ENCODE measurements around the gene KRT5.
"Not testable (repeated sequence)": the region's sequence is repeated elsewhere in the genome, so short reads cannot be mapped to it uniquely, and the experiment has no call there.

KRT5 gene

DNA sequence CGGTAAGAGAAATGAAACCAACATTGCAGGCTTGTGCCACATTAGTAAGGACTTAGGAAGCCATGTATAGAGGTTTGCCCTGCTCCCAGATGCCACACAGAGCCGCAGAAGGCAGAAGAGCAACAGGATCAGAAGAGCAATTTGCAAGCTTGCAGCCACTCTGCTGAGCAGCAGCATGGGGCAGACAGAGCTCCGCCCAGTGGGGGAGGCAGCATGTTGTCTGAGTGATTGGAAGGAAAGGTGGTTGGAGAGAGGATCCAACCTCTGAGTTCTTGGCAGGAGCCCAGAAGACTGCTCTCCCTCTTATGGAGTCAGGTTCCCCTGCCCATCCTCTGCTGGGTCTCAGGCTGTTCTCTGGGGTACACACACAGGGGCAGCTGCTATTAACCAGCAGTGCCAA, 24.8 kb downstream of the KRT5 start:
- Histone ChIP-seq H3K9ac (ENCODE audit: low read depth in 1 of 2, low read length in 2 of 2) (no peak overlapping the region), H3K27me3 (ENCODE audit: control insufficient read depth in 1 of 2, insufficient read depth in 2 of 2, low read length in 2 of 2) (peaks cover 0 to 5% of the 10 kb centered on the region in 2 donors), H3K9me3 (ENCODE audit: control insufficient read depth in 1 of 2, low read length in 2 of 2) (no peaks in the 10 kb centered on the region), H3K27ac (ENCODE audit: low read depth, low read length) (no peak overlapping the region), H3K36me3 (ENCODE audit: control insufficient read depth in 1 of 2, insufficient read depth in 2 of 2, low read length in 2 of 2) (no peaks in the 10 kb centered on the region), H3K4me3 (ENCODE audit: low read depth in 1 of 2, low read length in 2 of 2) (no peak overlapping the region), H3K4me1 (ENCODE audit: control insufficient read depth in 1 of 2, insufficient read depth in 2 of 2, low read length in 2 of 2) (no peaks in the 10 kb centered on the region)

- H3K27ac ChIP-seq (ENCODE audit: low read depth, low read length), result no peak overlapping the region
- peaks cover 0 to 5% of the 10 kb centered on the region in 2 donors for H3K27me3 ChIP-seq (ENCODE audit: control insufficient read depth in 1 of 2, insufficient read depth in 2 of 2, low read length in 2 of 2)
- no peaks in the 10 kb centered on the region for H3K9me3 ChIP-seq (ENCODE audit: control insufficient read depth in 1 of 2, low read length in 2 of 2)
- no peaks in the 10 kb centered on the region for H3K36me3 ChIP-seq (ENCODE audit: control insufficient read depth in 1 of 2, insufficient read depth in 2 of 2, low read length in 2 of 2)
- H3K4me1 ChIP-seq (ENCODE audit: control insufficient read depth in 1 of 2, insufficient read depth in 2 of 2, low read length in 2 of 2), result no peaks in the 10 kb centered on the region
- no peak overlapping the region for H3K4me3 ChIP-seq (ENCODE audit: low read depth in 1 of 2, low read length in 2 of 2)
- no peak overlapping the region for H3K9ac ChIP-seq (ENCODE audit: low read depth in 1 of 2, low read length in 2 of 2)
Observed at GRCh38 chr12:52494518-52494917, 25.7 kb downstream of the KRT5 start.

DNA sequence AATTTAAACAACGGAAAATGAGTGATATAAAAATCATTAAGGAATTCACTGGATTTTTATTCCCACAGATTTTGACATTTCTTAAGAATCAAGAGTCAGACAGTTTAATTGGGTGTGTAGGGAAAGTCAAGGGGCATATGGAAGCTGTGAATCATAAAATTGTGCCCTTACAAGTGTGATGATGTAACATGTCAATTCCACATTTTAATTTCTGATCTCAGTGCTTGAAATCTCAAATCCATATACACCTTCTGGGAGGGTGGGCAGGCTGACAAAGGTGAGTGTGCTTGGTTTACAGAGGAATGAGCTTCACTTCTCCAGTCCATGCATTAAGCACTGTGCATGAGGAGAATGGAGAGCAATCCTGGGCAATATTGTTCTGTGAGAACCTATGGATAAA, 26.1 kb downstream of the KRT5 start:
- H3K27ac ChIP-seq (ENCODE audit: low read depth, low read length), result no peak overlapping the region

DNA sequence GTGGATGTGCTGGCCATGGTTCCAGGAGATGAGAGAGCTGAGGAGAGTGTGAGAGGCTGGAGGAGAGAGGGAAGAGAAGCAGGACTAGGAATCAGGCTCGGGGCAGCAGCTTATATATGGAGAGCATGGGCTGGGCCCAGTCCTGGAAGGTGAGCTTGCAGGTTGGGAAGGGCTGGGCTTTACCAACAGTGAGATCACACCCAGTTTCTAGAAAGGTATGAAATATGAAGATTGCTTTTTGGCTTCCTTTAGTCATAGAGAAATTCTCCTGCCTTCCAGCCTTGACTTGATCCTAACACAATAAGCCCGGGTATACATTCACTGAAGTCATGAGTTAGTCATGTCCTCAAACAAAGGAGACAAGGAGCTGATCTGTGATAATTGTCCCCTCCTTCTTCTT, 27.0 kb downstream of the KRT5 start, which contains the start of gene KRT6A:
Gene KRT6A (minus strand): TSS at position 86 of the 400 bp plus-strand sequence. CDS start 69 bp downstream, at position 17.
- no peaks in the 10 kb centered on the region for H3K9me3 ChIP-seq (ENCODE audit: control insufficient read depth in 1 of 2, low read length in 2 of 2)
- H3K27ac ChIP-seq (ENCODE audit: low read depth, low read length), result no peak within 1 kb of the TSS
- no peak within 1 kb of the TSS for H3K4me3 ChIP-seq (ENCODE audit: low read depth in 1 of 2, low read length in 2 of 2)

More for the DNA sequence above, 26.1 kb downstream of the KRT5 start:
- H3K9me3 ChIP-seq (ENCODE audit: control insufficient read depth in 1 of 2, low read length in 2 of 2), result no peaks in the 10 kb centered on the region
- H3K36me3 ChIP-seq (ENCODE audit: control insufficient read depth in 1 of 2, insufficient read depth in 2 of 2, low read length in 2 of 2), result no peaks in the 10 kb centered on the region
- H3K4me1 ChIP-seq (ENCODE audit: control insufficient read depth in 1 of 2, insufficient read depth in 2 of 2, low read length in 2 of 2), result no peaks in the 10 kb centered on the region
- no peak overlapping the region for H3K4me3 ChIP-seq (ENCODE audit: low read depth in 1 of 2, low read length in 2 of 2)
- peaks cover 0 to 5% of the 10 kb centered on the region in 2 donors for H3K27me3 ChIP-seq (ENCODE audit: control insufficient read depth in 1 of 2, insufficient read depth in 2 of 2, low read length in 2 of 2)
- no peak overlapping the region for H3K9ac ChIP-seq (ENCODE audit: low read depth in 1 of 2, low read length in 2 of 2)

DNA sequence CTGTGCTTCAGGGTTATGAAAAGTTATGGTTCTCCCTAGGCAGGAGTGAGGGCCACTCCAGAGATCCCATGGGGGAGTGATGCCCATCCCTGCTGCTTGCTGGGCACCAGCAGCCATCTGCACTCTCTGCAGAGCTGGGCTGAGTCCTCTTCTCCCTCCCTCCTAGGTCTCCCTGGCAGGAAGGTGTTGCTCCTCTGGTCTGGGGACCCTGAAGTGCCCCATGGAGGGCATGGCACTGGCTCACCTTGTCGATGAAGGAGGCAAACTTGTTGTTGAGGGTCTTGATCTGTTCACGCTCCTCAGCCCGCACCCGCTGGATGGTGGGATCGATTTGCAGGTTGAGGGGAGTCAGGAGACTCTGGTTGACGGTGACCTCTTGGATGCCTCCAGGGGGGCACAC, 27.8 kb downstream of the KRT5 start:
- not testable (repeated sequence) for H3K4me3 ChIP-seq (ENCODE audit: low read depth in 1 of 2, low read length in 2 of 2); H3K27ac ChIP-seq (ENCODE audit: low read depth, low read length)

More for the DNA sequence above, 27.0 kb downstream of the KRT5 start, which contains the start of gene KRT6A:
- Histone ChIP-seq H3K27me3 (ENCODE audit: control insufficient read depth in 1 of 2, insufficient read depth in 2 of 2, low read length in 2 of 2) (peaks cover 0 to 5% of the 10 kb centered on the region in 2 donors), H3K36me3 (ENCODE audit: control insufficient read depth in 1 of 2, insufficient read depth in 2 of 2, low read length in 2 of 2) (no peaks in the 10 kb centered on the region), H3K9ac (ENCODE audit: low read depth in 1 of 2, low read length in 2 of 2) (no peak within 1 kb of the TSS), H3K4me1 (ENCODE audit: control insufficient read depth in 1 of 2, insufficient read depth in 2 of 2, low read length in 2 of 2) (no peaks in the 10 kb centered on the region)

DNA sequence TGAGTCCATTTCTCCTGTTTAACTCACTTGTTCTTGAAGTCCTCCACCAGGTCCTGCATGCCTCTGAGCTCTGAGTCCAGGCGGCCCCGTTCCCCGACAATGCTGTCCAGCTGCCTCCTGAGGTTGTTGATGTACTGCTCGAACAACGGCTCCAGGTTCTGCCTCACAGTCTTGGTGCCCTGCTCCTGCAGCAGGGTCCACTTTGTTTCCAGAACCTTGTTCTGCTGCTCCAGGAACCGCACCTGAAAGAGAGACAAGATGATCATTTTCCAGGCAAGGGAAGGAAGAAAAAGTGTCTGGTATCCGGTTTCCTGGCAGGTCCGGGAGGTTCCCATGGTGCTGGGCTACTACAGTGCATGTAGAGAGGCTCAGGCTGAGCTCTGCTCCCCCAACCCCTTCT, 28.7 kb downstream of the KRT5 start:
- H3K27ac ChIP-seq (ENCODE audit: low read depth, low read length); H3K9ac ChIP-seq (ENCODE audit: low read depth in 1 of 2, low read length in 2 of 2); H3K4me3 ChIP-seq (ENCODE audit: low read depth in 1 of 2, low read length in 2 of 2): not testable (repeated sequence)

More for the DNA sequence above, 27.8 kb downstream of the KRT5 start:
- H3K27me3 ChIP-seq (ENCODE audit: control insufficient read depth in 1 of 2, insufficient read depth in 2 of 2, low read length in 2 of 2); H3K36me3 ChIP-seq (ENCODE audit: control insufficient read depth in 1 of 2, insufficient read depth in 2 of 2, low read length in 2 of 2); H3K4me1 ChIP-seq (ENCODE audit: control insufficient read depth in 1 of 2, insufficient read depth in 2 of 2, low read length in 2 of 2); H3K9me3 ChIP-seq (ENCODE audit: control insufficient read depth in 1 of 2, low read length in 2 of 2); H3K9ac ChIP-seq (ENCODE audit: low read depth in 1 of 2, low read length in 2 of 2): not testable (repeated sequence)

GRCh38 chr12:52488736-52489135, 31.5 kb downstream of the KRT5 start:
- Histone ChIP-seq H3K4me3 (ENCODE audit: low read depth in 1 of 2, low read length in 2 of 2) (no peak overlapping the region), H3K36me3 (ENCODE audit: control insufficient read depth in 1 of 2, insufficient read depth in 2 of 2, low read length in 2 of 2) (no peaks in the 10 kb centered on the region), H3K4me1 (ENCODE audit: control insufficient read depth in 1 of 2, insufficient read depth in 2 of 2, low read length in 2 of 2) (no peaks in the 10 kb centered on the region), H3K9me3 (ENCODE audit: control insufficient read depth in 1 of 2, low read length in 2 of 2) (no peaks in the 10 kb centered on the region), H3K27me3 (ENCODE audit: control insufficient read depth in 1 of 2, insufficient read depth in 2 of 2, low read length in 2 of 2) (peaks cover 0 to 3% of the 10 kb centered on the region in 2 donors), H3K9ac (ENCODE audit: low read depth in 1 of 2, low read length in 2 of 2) (no peak overlapping the region), H3K27ac (ENCODE audit: low read depth, low read length) (no peak overlapping the region)

More for the DNA sequence above, 28.7 kb downstream of the KRT5 start:
- H3K36me3 ChIP-seq (ENCODE audit: control insufficient read depth in 1 of 2, insufficient read depth in 2 of 2, low read length in 2 of 2); H3K27me3 ChIP-seq (ENCODE audit: control insufficient read depth in 1 of 2, insufficient read depth in 2 of 2, low read length in 2 of 2); H3K4me1 ChIP-seq (ENCODE audit: control insufficient read depth in 1 of 2, insufficient read depth in 2 of 2, low read length in 2 of 2); H3K9me3 ChIP-seq (ENCODE audit: control insufficient read depth in 1 of 2, low read length in 2 of 2): not testable (repeated sequence)

DNA sequence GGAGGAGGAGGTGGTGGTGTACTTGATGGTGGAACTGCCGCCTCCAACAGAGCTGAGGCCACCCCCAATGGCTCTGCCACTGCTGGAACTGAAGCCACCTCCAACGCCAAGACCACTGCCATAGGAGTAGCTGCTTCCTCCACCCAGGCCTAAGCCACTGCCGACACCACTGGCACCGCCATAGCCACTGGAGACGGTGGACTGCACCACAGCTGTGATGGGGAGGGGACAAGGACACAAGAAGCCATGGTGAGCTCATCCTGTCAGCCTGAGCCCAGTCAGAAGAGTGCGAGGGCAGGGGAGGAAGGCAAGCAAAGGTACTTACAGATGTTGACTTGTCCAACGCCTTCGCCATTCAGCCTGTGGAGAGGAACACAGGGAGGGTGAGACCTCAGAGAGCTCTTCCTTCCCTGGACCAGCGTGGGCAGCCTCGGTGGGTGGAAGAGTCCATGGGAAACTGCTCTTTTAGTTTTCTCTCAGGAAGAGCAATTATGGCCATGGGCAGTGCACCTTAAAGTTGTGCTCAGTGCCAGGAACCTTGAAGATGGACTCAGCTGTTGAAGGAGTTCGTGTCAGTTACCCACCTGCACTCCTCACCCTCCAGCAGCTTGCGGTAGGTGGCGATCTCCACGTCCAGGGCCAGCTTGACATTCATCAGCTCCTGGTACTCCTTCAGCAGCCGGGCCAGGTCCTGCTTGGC, 32.3 kb downstream of the KRT5 start:
- not testable (repeated sequence) for H3K9me3 ChIP-seq (ENCODE audit: control insufficient read depth in 1 of 2, low read length in 2 of 2); H3K4me3 ChIP-seq (ENCODE audit: low read depth in 1 of 2, low read length in 2 of 2); H3K27me3 ChIP-seq (ENCODE audit: control insufficient read depth in 1 of 2, insufficient read depth in 2 of 2, low read length in 2 of 2); H3K36me3 ChIP-seq (ENCODE audit: control insufficient read depth in 1 of 2, insufficient read depth in 2 of 2, low read length in 2 of 2); H3K4me1 ChIP-seq (ENCODE audit: control insufficient read depth in 1 of 2, insufficient read depth in 2 of 2, low read length in 2 of 2); H3K9ac ChIP-seq (ENCODE audit: low read depth in 1 of 2, low read length in 2 of 2); H3K27ac ChIP-seq (ENCODE audit: low read depth, low read length)

DNA sequence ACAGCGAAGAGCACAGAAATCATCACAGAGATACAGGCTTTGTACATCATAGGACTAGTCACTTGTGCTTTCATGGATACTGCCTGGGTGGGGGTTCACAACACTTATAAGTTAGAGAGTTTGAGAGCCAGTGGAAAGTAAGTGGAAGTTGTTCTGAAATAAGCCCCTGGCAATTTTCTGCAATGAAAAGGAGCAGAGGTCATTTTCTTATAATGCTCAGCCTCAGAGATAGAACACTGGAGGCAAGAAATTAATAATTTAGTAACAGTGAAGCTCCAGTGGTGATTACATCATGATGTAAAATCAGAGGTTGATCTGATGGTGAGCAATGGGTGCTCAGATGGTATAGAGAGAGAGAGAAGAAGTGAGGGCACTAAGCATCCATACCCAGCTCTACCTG, 33.0 kb downstream of the KRT5 start:
- Histone ChIP-seq H3K27me3 (ENCODE audit: control insufficient read depth in 1 of 2, insufficient read depth in 2 of 2, low read length in 2 of 2) (peaks cover 0 to under 1% of the 10 kb centered on the region in 2 donors), H3K9ac (ENCODE audit: low read depth in 1 of 2, low read length in 2 of 2) (no peak overlapping the region)

DNA sequence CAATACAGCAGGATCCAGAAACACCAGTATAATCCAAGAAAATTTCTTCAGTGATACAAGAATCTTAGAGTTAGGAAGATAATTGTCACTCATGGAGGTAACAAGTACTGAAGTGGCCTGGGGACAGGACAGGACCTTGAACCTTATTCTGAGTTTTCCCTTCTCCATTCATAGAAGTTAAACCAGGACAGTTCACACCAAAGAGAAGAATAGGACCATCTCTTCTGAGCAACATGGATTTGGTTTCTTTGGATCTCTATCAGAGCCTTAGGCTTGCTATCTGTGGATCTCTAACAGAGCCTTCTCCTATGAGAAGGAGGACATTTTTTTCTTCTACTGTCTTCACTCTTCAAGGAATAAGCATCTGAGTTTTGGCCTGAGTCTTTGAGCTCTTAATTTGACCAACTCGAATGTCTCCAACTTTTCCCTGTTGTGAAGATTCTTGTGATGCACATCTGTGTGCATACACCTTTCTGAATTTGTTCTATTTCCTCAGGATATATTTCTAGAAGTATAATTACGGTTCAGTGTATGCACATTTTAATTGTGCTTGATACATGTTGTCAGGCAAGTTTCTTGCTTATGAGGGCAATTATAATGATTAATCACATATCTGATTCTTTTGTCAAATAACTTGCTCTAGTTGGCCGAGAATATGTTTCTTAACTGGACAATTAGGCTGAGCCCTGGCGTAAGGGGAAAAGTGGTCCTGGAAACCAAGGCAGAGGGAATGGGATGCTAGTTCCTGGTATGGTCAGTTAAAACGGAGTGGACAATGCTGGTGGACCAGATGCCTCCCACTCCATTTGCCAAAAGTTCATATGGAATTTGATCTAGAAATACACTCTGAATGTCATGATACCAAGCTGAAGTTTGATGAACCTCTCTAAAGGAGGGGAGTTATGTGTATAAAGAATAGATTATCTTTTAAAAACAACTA, 33.8 kb downstream of the KRT5 start:
- no peaks in the 10 kb centered on the region for H3K27me3 ChIP-seq (ENCODE audit: control insufficient read depth in 1 of 2, insufficient read depth in 2 of 2, low read length in 2 of 2)
- no peak overlapping the region for H3K9ac ChIP-seq (ENCODE audit: low read depth in 1 of 2, low read length in 2 of 2)

More for the DNA sequence above, 33.0 kb downstream of the KRT5 start:
- Histone ChIP-seq H3K36me3 (ENCODE audit: control insufficient read depth in 1 of 2, insufficient read depth in 2 of 2, low read length in 2 of 2) (no peaks in the 10 kb centered on the region), H3K9me3 (ENCODE audit: control insufficient read depth in 1 of 2, low read length in 2 of 2) (no peaks in the 10 kb centered on the region), H3K27ac (ENCODE audit: low read depth, low read length) (no peak overlapping the region), H3K4me1 (ENCODE audit: control insufficient read depth in 1 of 2, insufficient read depth in 2 of 2, low read length in 2 of 2) (no peaks in the 10 kb centered on the region), H3K4me3 (ENCODE audit: low read depth in 1 of 2, low read length in 2 of 2) (no peak overlapping the region)

More for the DNA sequence above, 33.8 kb downstream of the KRT5 start:
- Histone ChIP-seq H3K9me3 (ENCODE audit: control insufficient read depth in 1 of 2, low read length in 2 of 2) (no peaks in the 10 kb centered on the region), H3K4me3 (ENCODE audit: low read depth in 1 of 2, low read length in 2 of 2) (no peak overlapping the region), H3K4me1 (ENCODE audit: control insufficient read depth in 1 of 2, insufficient read depth in 2 of 2, low read length in 2 of 2) (no peaks in the 10 kb centered on the region), H3K36me3 (ENCODE audit: control insufficient read depth in 1 of 2, insufficient read depth in 2 of 2, low read length in 2 of 2) (no peaks in the 10 kb centered on the region), H3K27ac (ENCODE audit: low read depth, low read length) (no peak overlapping the region)

Data from duodenal mucosa (tissue), 2 donors.